Measurements from ENCODE around the gene FOXA1. TPM values are rescaled to one million over a fixed set of nuclear protein-coding genes. Genes with fewer than 3 reads are reported as not detected.

The FOXA1 gene
- total and polyA plus RNA-seq, 9 of the 15 experiments (the other 6 are each of a cell fraction or from before 2014, with no cell fraction given): 0.20 to 3.0 (median 1.3) TPM

GRCh38 chr14:37594971-37595808, at the start of gene FOXA1, which contains the start of gene TTC6 (continued):
- TF ChIP-seq E2F6 (IDR thresholded peaks at IDR 0.05; ENCODE audit: borderline replicate concordance in 1 of 2, extremely low read depth in 1 of 2, insufficient read depth in 1 of 2, insufficient read length in 1 of 2, low read depth in 1 of 2, low read length in 1 of 2, poor library complexity in 1 of 2, severe bottlenecking in 1 of 2) (peak in 1 of 2 experiments; percentile 44), WHSC1 (IDR thresholded peaks at IDR 0.05; ENCODE audit: low read length) (no peak), ZBTB7A (IDR thresholded peaks at IDR 0.05; ENCODE audit: borderline replicate concordance, control insufficient read depth, low read depth, low read length) (peak; percentile 63; the same call in 1 of the 2 replicates), PHB2 (IDR thresholded peaks at IDR 0.05; ENCODE audit: low read depth) (no peak), ZNF174 (CRISPR knock-in tag; IDR thresholded peaks at IDR 0.05) (no peak), REST (IDR thresholded peaks at IDR 0.05; ENCODE audit: borderline replicate concordance) (no peak), REST (CRISPR knock-in tag; IDR thresholded peaks at IDR 0.05; ENCODE audit: low read depth) (no peak), TFE3 (CRISPR knock-in tag; IDR thresholded peaks at IDR 0.05) (no peak), ZNF778 (CRISPR knock-in tag; IDR thresholded peaks at IDR 0.05) (no peak), VEZF1 (CRISPR knock-in tag; IDR thresholded peaks at IDR 0.05) (peak; percentile 53), YY1 (IDR thresholded peaks at IDR 0.05; ENCODE audit: borderline replicate concordance in 1 of 3, control insufficient read depth in 1 of 3, extremely low read depth in 1 of 3, insufficient read depth in 3 of 3, insufficient read length in 1 of 3, insufficient replicate concordance in 2 of 3, low read depth in 1 of 3, low read length in 2 of 3) (no peak), ZNF589 (CRISPR knock-in tag; IDR thresholded peaks at IDR 0.05; ENCODE audit: low read depth) (no peak), MAFG (tag; conservative IDR thresholded peaks at IDR 0.05) (no peak)
